GM18858 (cell line): ENCODE measurements around the gene CNPY4.
A peak's percentile ranks its signal among the peaks of the same experiment; 100 is the strongest.

Experiments
- ATAC-seq: cut with Tn5 transposase; IDR thresholded peaks from one replicate; pipeline ENCODE4 v1.9.1; 2021; ENCODE audit not compliant: unreplicated experiment

Gene CNPY4

DNA sequence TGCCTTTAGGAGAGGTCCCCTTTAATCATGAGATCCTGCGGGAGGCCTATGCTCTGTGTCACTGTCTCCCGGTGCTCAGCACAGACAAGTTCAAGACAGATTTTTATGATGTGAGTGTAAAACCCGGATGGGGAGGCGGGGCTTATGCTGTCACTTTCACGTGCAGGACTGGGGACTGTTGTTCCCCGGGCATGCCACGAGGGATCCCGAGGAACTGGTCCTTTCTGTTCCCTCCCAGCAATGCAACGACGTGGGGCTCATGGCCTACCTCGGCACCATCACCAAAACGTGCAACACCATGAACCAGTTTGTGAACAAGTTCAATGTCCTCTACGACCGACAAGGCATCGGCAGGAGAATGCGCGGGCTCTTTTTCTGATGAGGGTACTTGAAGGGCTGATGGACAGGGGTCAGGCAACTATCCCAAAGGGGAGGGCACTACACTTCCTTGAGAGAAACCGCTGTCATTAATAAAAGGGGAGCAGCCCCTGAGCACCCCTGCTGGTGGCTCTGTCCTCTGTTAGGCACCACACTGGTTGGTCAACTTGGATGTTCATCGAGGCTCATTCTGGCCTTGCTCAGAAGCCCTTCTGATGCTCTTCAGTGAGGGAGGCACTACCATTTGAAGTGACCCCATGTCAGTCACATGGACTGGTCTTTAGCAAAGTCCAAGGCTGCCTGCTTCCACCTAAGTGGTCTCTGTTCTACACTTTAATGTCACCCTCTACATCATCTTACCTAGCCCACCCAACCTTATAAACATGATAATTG, 27.8 kb upstream of the CNPY4 start:
- ATAC-seq = no peak

DNA sequence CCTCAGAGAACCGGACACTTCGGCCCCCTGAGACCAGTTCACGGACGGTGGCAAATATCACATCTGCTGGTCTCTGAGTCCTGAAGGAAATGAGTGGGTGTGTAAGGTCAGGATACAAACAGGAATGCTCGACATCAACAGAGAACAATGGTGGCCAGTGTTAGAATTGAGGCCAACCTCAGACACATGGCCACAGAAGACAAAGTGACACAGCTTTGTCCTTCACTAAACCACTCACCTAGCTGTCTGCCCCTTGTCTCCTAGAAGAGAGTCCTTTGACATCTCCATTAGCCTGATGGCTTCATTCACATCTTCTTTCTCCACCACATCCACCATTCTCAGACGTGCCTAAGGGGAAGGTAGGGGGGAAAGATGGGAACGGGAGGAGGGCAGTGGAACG, 26.4 kb upstream of the CNPY4 start:
- ATAC-seq = no peak

DNA sequence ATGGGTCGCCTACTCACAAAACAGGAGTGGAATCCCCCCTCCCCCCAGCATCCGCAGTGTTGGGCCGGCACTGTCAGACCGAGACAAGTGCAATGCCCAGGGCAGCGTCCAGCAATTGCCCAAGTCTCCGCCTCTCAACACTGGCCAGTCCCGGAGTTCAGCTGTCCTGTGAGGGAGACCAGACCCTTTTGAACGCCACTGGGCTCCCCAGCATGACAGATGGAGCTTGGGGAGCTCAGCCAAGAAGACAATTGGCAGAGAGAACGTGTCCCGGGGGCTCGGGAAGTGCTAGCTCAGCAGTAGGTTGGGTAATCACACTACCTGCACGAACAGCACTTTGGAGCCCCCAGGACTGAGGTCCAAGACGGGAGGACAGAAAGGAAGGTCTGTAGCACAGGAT, 25.9 kb upstream of the CNPY4 start:
- ATAC-seq = no peak

DNA sequence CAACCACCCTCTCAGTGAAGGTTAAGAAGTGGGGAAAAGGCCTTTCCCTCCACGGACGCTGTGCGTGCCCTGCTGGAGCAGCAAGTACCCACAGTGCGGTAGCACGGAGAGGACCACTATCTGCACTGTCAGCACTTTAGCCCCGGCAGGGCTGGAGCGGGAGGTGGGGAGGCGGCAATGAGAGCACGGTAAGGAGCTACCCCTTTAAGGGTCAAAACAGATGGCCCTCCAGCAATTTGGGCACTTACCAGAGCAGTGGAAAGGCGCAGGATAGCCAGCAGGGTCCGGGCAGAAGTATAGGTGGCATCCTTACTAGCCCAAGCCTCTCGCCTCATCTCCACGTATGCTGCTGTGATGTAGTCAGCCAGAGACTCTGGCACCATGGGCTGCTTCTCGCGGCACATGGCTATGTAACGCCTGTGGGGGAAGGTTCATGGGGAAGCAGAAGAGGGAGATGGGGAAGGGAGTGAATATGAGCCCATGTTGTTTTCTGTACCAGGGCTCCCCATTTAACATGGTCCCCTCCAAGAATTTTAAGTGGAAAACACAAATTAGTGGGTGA, 25.4 kb upstream of the CNPY4 start:
- ATAC-seq = no peak

DNA sequence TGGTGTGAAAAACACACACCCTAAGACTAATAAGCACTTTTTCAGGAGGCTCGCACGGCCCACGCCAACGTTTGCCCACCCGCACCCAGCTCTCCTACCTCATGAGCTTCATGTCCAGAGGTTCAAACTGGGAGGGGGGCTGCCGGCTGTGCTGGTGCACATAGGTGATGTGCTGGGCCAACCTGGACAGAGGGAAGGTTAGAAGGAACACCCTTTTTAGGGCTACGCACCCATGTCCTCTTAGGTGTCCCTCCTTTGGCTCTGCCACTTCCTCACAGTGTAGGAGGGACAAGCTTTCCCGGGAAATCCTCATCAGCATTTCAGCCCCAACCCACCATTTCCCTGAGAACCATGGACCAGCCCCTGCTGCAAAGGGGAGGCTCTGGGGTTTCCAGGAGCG, 24.1 kb upstream of the CNPY4 start:
- no peak for ATAC-seq

DNA sequence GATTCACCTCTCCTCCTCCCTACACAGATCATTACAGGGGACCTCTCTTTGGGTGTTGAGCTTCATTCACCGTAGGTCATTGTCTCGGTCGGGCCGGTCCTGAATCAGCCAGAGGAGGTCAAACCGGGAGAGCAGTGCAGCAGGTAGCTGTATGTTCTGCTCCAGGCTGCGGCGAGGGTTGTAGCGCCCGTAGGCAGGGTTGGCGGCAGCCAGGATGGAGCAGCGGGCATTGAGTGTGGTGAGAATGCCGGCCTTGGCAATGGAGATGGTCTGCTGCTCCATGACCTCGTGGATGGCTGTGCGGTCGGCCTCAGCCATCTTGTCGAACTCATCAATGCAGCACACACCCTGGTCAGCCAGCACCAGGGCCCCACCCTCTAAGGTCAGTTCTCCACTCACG, 23.7 kb upstream of the CNPY4 start:
- ATAC-seq = no peak

DNA sequence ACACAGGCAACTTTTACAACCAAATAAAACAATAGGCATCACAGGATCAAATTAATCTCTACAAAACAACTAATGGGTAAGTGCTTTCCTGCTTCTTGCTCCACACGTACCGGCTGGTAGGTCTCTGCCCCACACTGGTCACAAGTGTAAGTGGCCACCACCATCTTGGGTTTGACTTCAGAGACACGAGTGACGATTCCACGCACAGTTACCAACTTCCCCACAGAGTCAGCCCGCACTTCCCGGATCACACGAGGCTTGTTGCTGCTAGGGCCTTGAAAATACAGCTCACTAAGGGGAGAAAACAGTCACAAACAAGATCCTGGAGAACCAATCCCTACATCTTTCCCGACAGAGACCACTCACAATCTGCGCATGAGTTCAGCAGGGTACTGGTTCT, 20.5 kb upstream of the CNPY4 start:
- ATAC-seq = no peak

DNA sequence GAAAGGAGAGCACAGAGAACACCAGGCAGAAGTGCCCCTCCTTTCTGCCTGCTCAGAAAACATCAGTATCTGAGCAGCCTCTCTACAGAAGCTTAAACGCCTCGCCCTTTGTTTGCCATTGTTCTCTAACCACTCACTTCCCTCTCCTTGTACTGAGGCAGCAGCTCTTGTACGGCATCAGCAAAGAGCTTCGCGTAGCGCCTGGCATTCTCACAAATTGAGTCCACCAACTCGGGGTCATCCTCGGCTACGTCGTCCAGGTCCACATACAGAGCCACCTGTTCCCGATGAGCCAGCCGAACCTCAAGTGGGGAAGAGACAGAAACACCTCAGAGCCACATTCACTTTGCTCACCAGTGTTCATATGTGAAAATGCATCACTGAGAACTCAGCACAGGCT, 20.0 kb upstream of the CNPY4 start:
- ATAC-seq = no peak

DNA sequence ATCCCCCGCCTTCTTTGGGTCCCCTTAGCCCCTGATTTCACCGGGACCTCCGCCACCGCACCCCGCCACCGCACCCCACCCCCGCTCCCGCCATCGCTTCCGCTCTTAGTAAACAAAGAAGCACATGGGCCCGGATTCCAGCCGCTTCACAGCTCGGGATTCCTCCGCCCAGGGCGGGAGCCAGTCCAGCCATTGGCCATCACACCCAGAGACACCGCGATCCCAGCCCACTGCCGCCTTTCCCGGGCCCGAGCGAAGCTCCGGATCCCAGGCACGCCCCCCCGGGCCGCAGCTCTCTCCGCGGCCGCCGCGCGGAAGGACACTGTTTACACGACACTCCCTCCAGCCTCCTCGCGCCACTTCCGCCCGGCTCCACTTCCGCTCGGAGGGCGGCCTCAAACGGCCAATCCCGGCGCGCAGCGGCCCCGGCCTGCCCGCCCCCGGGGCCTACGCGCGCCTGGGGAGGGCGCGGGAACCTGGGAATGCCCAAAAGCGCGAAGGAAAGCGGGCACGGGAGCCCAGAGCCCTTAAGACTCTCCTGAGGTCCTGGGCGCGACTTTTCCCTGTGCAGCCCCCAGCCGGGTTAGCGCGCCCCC, 18.9 kb upstream of the CNPY4 start:
- peak; percentile 53 for ATAC-seq

DNA sequence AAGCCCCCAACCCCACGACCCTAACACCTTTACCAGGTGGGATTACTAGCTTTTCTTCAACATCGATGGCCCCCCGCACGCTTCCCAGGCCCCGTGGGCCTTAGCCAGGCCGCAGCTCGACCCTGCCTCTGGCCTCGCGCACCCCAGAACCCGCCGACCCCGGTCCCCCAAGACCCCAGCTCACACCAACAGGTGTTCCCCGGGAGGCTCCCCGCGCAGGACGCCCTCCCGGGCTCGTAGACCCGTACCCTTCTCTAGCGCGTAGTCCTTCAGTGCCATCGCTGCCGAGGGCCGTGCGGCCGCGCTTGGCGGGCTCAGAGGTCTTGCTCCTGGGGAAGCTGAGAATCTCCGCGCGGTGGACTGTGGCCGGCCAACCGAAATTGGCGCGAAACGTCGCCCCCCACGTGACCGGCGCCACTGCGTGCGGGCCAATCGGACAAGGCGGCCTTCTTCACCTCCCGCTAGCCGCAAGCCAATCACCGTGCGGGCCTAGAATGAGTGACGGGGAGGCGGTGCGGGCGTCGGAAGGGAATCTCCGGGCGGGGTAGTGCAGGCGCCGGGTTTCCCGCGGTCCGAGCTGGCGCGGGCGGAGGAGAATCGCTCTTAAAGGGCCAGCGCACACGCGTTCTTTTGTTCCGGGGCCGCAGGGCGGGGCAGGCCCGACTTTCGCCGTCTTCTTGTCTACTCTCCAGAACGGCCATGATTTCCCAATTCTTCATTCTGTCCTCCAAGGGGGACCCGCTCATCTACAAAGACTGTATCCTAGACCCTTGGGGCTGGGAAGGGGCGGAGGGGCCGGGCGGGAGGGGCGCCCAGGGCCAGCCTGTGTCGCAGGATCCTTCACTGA, 18.2 kb upstream of the CNPY4 start, which contains the start of the genes AP4M1 and MCM7:
Gene AP4M1, plus strand, starts transcription at position 628 of the 847 bp plus-strand sequence. Its CDS starts 72 bp downstream, at position 700.
Gene MCM7, minus strand, starts transcription at position 382 of the 847 bp plus-strand sequence. Its CDS starts 103 bp downstream, at position 279.
- peak; percentile 54 for ATAC-seq

DNA sequence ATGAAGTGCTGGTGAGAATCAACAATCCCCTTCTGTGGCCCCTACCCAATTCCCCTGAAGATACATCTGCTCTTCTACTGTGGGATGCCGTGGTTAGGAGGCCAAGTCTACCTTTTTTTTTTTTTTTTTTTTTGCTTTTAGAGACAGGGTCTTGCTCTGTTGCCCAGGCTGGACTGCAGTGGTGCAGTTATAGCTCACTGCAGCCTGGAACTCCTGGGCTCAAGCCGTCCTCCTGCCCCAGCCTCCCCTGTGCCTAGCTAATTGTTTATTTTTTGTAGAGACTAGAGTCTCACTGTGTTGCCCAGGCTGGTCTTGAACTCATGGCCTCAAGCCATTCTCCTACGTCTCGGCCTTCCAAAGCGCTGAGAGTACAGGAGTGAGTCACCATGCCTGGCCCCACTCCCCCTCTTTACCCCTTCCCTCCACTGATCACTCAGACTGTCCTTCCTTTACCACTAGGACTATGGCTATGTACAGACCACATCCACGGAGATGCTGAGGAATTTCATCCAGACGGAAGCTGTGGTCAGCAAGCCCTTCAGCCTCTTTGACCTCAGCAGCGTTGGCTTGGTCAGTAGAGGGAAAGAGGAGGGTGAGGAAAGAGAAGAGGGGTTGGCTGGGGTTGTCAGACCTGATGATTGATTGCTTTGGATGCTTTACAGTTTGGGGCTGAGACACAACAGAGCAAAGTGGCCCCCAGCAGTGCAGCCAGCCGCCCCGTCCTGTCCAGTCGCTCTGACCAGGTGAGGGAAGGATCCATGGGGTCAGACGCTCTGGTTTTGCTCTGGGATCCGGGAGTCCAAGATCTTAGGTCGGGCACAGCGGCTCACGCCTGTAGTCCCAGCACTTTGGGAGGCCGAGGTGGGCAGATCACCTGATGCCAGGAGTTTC, 16.2 kb upstream of the CNPY4 start:
- no peak for ATAC-seq

DNA sequence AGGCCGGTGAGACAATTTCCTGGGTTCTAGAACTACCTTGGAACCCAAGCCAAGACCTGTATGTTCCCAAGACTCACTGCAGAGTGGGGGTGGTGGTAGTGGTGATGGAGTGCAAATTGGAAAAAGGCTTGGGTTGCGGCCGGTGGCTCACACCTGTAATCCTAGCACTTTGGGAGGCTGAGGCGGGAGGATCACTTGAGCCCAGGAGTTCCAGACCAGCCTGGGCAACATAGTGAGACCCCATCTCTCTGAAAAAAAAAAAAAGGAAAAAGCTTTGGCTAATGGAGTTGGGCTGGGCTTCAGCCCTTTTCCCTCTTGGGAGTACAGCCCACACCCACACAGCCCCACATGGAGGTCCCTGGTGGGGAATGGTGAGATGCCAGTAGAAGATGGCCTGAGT, 13.9 kb upstream of the CNPY4 start:
- ATAC-seq = no peak

DNA sequence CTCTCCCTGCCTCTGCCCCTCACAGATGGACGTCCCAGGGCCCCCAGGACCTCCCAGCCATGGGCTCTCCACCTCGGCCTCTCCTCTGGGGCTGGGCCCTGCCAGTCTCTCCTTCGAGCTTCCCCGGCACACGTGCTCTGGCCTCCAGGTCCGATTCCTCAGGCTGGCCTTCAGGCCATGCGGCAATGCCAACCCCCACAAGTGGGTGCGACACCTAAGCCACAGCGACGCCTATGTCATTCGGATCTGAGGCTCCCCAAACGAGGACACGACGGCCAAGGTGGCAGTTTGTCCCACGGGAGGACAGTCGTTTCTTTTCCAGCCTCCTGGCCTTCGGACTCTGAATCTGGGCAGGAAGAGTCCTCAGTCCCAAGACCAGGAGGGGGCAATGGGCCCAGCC, 12.8 kb upstream of the CNPY4 start:
- no peak for ATAC-seq

DNA sequence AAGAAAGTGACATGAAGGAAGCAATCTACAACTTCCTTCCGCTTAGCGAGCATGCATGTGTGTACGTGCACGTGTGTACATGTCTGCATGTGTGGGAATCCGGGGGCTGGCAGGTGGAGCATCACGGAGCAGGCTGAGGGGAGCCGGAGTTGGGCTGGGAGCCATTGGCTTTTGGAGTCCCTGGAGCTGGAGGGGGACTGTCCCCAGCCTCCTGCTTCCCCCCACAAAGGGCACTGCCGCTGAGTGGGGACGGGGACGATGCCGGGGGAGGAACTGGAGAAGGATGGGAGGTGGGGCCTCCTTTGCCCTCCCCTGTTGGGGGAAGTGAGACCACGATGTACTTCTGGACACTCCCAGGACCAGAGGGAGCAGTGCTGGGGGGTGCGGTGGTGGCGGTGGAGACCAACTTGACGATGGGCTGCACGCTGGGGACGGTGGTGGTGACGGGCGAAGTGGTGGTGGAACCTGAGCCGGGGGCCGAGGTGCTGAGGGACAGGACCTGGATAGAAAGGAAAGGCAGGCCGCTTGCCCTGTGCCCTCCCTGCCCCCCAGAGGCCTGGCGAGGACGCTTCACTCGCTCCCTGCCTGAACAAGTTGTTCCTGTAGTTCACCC, 12.2 kb upstream of the CNPY4 start:
- ATAC-seq = no peak

DNA sequence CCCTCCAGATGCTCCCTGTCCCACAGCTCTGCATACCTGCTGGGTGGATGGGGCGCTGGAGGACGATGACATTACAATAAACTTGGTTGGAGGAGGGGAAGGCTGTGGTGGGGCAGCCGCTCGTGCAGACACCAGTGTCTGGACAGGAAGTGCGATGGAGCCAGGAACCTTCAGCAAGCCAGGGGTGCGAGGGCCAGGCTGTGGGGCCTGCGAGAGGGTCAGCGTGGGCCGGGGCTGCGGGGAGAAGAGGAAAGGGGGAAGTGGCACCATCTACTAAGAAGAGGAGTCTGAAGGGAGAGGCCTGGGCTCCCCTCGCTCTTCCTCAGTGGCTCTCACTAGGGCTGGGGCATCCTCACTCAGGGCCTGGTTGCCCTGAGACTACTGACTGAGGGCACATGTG, 11.5 kb upstream of the CNPY4 start:
- no peak for ATAC-seq

DNA sequence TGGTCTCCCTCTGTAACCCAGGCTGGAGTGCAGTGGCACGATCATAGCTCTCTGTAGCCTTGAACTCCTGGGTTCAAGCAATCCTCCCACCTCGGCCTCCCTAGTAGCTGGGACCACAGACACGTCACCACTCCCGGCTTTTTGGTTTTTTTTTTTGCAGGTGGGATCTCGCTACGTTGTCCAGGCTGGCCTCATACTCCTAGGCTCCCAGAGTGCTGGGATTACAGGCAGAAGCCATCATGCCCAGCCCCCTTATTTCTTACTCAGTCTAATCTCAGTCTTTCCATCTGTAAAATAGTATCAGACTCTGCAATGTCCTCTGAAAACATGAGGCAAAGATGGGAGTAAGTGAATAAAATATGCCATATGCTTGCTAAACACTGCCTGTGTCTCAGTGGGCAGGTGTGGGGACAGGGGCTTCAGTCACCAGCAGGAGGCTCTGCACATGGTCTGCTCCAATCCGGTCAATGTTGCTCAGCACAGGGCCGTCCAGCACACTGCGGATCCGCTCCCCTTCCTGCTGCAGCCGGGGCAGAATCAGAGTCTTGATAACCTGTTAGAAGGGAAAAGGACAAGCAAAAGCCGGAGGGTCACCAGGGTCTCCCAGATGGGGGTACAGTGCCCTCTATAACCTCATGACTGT, 9.8 kb upstream of the CNPY4 start:
- no peak for ATAC-seq

DNA sequence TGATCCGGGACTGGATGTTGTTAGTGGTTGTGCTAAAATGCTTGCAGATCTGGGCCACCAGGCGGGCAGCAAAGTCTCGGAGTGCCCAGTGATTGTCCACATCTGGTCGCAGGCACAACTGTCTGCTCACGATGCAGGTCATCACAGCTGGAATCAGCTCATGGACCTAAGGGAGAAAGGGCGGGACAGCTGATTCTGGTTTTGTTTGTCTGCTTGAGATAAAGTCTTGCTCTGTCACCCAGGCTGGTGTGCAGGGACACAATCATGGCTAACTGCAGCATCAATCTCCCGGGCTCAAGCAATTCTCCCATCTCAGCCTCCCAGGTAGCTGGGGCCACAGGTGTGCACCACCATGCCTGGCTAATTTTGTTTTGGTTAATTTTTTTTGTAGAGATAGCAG, 8.3 kb upstream of the CNPY4 start:
- ATAC-seq = no peak

DNA sequence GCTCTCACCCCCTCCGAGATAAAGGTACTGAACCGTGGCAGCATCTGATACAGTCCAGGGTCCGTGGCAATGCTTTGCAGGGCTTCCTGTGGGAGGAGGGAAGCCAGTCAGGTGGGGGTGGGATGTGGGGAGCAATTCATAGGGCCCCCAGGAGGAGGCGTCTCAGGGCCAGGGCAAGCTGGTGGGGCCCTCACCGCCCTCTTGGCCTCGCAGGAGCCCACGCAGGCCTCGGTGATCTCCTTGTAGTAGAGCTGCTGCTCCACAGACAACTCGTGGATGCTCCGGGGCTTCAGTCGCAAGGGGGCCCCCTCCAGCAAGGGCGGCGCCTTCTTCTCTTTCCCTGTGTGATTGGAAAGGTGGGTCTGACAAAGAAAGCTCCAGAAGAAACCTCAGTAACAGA, 7.5 kb upstream of the CNPY4 start:
- ATAC-seq = no peak

DNA sequence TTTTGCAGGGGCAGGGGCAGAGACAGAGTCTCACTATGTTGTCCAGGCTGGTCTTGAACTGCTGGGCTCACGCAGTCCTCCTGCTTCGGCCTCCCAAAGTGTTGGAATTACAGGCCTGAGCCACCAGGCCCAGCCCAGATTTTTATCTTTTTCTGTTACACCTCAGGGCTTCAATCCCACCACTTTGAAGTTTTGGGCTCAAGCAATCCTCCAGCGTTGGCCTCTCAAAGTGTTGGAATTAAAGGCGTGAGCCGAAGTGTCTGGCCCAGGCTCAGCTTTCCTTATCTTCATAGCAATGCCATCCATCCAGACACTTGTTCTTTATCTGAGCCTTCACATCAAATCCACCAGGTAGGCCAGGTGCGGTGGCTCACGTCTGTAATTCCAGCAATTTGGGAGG, 4.4 kb upstream of the CNPY4 start:
- ATAC-seq = no peak
